Endothelial cell (in vitro differentiated cells): Measurements from ENCODE around the gene BTG3. TPM values are rescaled to one million over a fixed set of nuclear protein-coding genes. Genes with fewer than 3 reads are reported as not detected.

Source experiments
- DNase-seq: peaks from one replicate; pipeline ENCODE4 v3.0.0; 2021; ENCODE audit warnings: low spot score
- H3K27ac Mint-ChIP-seq: one replicate; pipeline ENCODE4 v1.8.0; 2021; ENCODE audit warnings: mixed read lengths, inconsistent platforms; ENCODE audit not compliant: unreplicated experiment
- H3K27me3 Mint-ChIP-seq: one replicate; pipeline ENCODE4 v1.8.0; 2021; ENCODE audit warnings: mild to moderate bottlenecking, moderate library complexity, mixed read lengths, inconsistent platforms; ENCODE audit not compliant: unreplicated experiment
- H3K36me3 Mint-ChIP-seq: one replicate; pipeline ENCODE4 v1.8.0; 2021; ENCODE audit warnings: mild to moderate bottlenecking, low read depth, mixed read lengths, inconsistent platforms; ENCODE audit not compliant: unreplicated experiment
- H3K4me1 Mint-ChIP-seq: one replicate; pipeline ENCODE4 v1.8.0; 2021; ENCODE audit warnings: mild to moderate bottlenecking, mixed read lengths, inconsistent platforms; ENCODE audit not compliant: unreplicated experiment
- H3K4me3 Mint-ChIP-seq: one replicate; pipeline ENCODE4 v1.8.0; 2021; ENCODE audit warnings: mild to moderate bottlenecking, mixed read lengths, inconsistent platforms; ENCODE audit not compliant: unreplicated experiment
- H3K9me3 Mint-ChIP-seq: one replicate; pipeline ENCODE4 v1.8.0; 2021; ENCODE audit warnings: mixed read lengths, inconsistent platforms; ENCODE audit not compliant: unreplicated experiment
- CTCF ChIP-seq: fragments of 200-600 bp; sonication (generic); IDR thresholded peaks from one replicate; pipeline ENCODE4 v1.5.0; 2021; ENCODE audit warnings: antibody characterized with exemption; ENCODE audit not compliant: unreplicated experiment
- total RNA-seq: library from RNA; stranded (reverse); fragmentation: NEBNext Ultra II Directional; extraction: Animal tissue kit (Norgen Biotek cat#: 25700); gene quantifications from one replicate; pipeline ENCODE4 v1.2.1, GENCODE V29; 2021; ENCODE audit not compliant: unreplicated experiment

BTG3 gene
- total RNA-seq, 1 donor from 2014 or later = 18.5 TPM

- Mint-ChIP-seq H3K27me3 (peaks cover 4% of the 10 kb centered on the region), H3K4me1 (peaks cover 3% of the 10 kb centered on the region), H3K4me3 (no peak overlapping the region), H3K9me3 (no peaks in the 10 kb centered on the region), H3K27ac (no peak overlapping the region), H3K36me3 (no peaks in the 10 kb centered on the region)
- no peak for DNase-seq
- no peak for TF ChIP-seq CTCF
Measured at GRCh38 chr21:17575076-17575475, 37.6 kb downstream of the BTG3 start.

- DNase-seq = no peak
- H3K4me1 Mint-ChIP-seq = peaks cover 3% of the 10 kb centered on the region
- no peak overlapping the region for H3K4me3 Mint-ChIP-seq
- H3K27me3 Mint-ChIP-seq = no peaks in the 10 kb centered on the region
- H3K27ac Mint-ChIP-seq = no peak overlapping the region
- no peak for TF ChIP-seq CTCF
- H3K36me3 Mint-ChIP-seq = no peaks in the 10 kb centered on the region
- H3K9me3 Mint-ChIP-seq = no peaks in the 10 kb centered on the region
Measured at GRCh38 chr21:17572431-17572830, 40.3 kb downstream of the BTG3 start.

- H3K9me3 Mint-ChIP-seq = no peaks in the 10 kb centered on the region
- H3K27me3 Mint-ChIP-seq = no peaks in the 10 kb centered on the region
- peaks cover 3% of the 10 kb centered on the region for H3K4me1 Mint-ChIP-seq
- no peak overlapping the region for H3K4me3 Mint-ChIP-seq
- TF ChIP-seq CTCF = no peak
- H3K36me3 Mint-ChIP-seq = no peaks in the 10 kb centered on the region
- DNase-seq = no peak
- no peak overlapping the region for H3K27ac Mint-ChIP-seq
Measured at GRCh38 chr21:17570786-17571185, 41.9 kb downstream of the BTG3 start.

- H3K27me3 Mint-ChIP-seq = no peaks in the 10 kb centered on the region
- DNase-seq = no peak
- no peaks in the 10 kb centered on the region for H3K36me3 Mint-ChIP-seq
- no peak for TF ChIP-seq CTCF
- H3K4me1 Mint-ChIP-seq = no peaks in the 10 kb centered on the region
- no peak overlapping the region for H3K4me3 Mint-ChIP-seq
- no peak overlapping the region for H3K27ac Mint-ChIP-seq
- H3K9me3 Mint-ChIP-seq = no peaks in the 10 kb centered on the region
Measured at GRCh38 chr21:17560377-17561025, 52.2 kb downstream of the BTG3 start.

- no peaks in the 10 kb centered on the region for H3K36me3 Mint-ChIP-seq
- H3K27me3 Mint-ChIP-seq = peaks cover 2% of the 10 kb centered on the region
- peak; percentile 6 for DNase-seq
- H3K4me1 Mint-ChIP-seq = peaks cover 4% of the 10 kb centered on the region
- no peaks in the 10 kb centered on the region for H3K9me3 Mint-ChIP-seq
- H3K27ac Mint-ChIP-seq = no peak overlapping the region
- no peak overlapping the region for H3K4me3 Mint-ChIP-seq
- peak; percentile 30 for TF ChIP-seq CTCF
Measured at GRCh38 chr21:17554679-17555465, 57.8 kb downstream of the BTG3 start.
